SK-N-SH (cell line): ENCODE results near the gene VTN. TPM values are rescaled to one million over a fixed set of nuclear protein-coding genes. Genes with fewer than 3 reads are reported as not detected.
A peak's percentile ranks its signal among the peaks of the same experiment; 100 is the strongest.

Source experiments
- CTCF ChIA-PET: fragments of 300-600, 350-600 bp; formaldehyde crosslinking; extraction: SDS; loops from one replicate; lab custom pipeline; 2021; lab: Yijun Ruan, JAX
- POLR2A ChIA-PET: fragments of 350-600 bp; sonication (Branson Sonifier 250); formaldehyde crosslinking; extraction: SDS; loops from one replicate; lab custom pipeline; 2020; ENCODE audit warnings: antibody characterized with exemption, inconsistent platforms; lab: Yijun Ruan, JAX
- DNase-seq: peaks from one replicate; pipeline ENCODE4 v3.0.0; 2012
- H2AFZ ChIP-seq: fragments of 200-600 bp; sonication (generic); 2 replicates; pipeline ENCODE4 v1.8.1; 2016; ENCODE audit warnings: antibody characterized with exemption, mild to moderate bottlenecking, low read depth
- H3F3A ChIP-seq: fragments of 200-600 bp; sonication (generic); replicated peaks from 2 replicates; pipeline ENCODE3; 2016; ENCODE audit warnings: antibody characterized with exemption, mild to moderate bottlenecking; ENCODE audit not compliant: insufficient read depth
- H3K27ac ChIP-seq, 2 experiments: fragments of 200-500 bp in 1 of 2; fragments of 200-600 bp in 1 of 2; sonication (Bioruptor generic) in 1 of 2; sonication (generic), shearing (Covaris generic) in 1 of 2; 2 replicates each; pipeline versions ENCODE4 v1.5.1 to v1.6.1; 2014 to 2016; ENCODE audit warnings: low read depth in 2 of 2, inconsistent platforms in 1 of 2, low read length in 1 of 2, mild to moderate bottlenecking in 1 of 2, mixed read lengths in 1 of 2
- H3K27me3 ChIP-seq: fragments of 200-600 bp; sonication (generic), shearing (Covaris generic); 2 replicates; pipeline ENCODE4 v1.6.1; 2016; ENCODE audit warnings: mixed run types; ENCODE audit not compliant: insufficient read depth
- H3K36me3 ChIP-seq, 2 experiments: fragments of 200-500 bp in 1 of 2; fragments of 200-600 bp in 1 of 2; sonication (Bioruptor generic) in 1 of 2; sonication (generic) in 1 of 2; replicated peaks in 1 of 2; 2 replicates each; pipeline versions ENCODE3 to v1.5.1; 2014 to 2016; ENCODE audit warnings: low read length in 1 of 2, mild to moderate bottlenecking in 1 of 2; ENCODE audit not compliant: insufficient read depth in 2 of 2, control insufficient read depth in 1 of 2
- H3K4me1 ChIP-seq, 2 experiments: fragments of 200-500 bp in 1 of 2; fragments of 200-600 bp in 1 of 2; sonication (Bioruptor generic) in 1 of 2; sonication (generic), shearing (Covaris generic) in 1 of 2; 2 replicates each; pipeline versions ENCODE4 v1.5.1 to v1.6.1; 2014 to 2016; ENCODE audit warnings: low read depth in 1 of 2, low read length in 1 of 2, mixed run types in 1 of 2; ENCODE audit not compliant: insufficient read depth in 2 of 2, control insufficient read depth in 1 of 2
- H3K4me2 ChIP-seq: fragments of 200-600 bp; sonication (generic), shearing (Covaris generic); 2 replicates; pipeline ENCODE4 v1.6.1; 2017; ENCODE audit warnings: mixed run types
- H3K4me3 ChIP-seq, 2 experiments: fragments of 200-500 bp in 1 of 2; fragments of 200-600 bp in 1 of 2; sonication (Bioruptor generic) in 1 of 2; sonication (generic), shearing (Covaris generic) in 1 of 2; 2 replicates each; pipeline versions ENCODE4 v1.5.1 to v1.8.1; 2014 to 2016; ENCODE audit warnings: low read depth in 2 of 2, inconsistent platforms in 1 of 2, low read length in 1 of 2, mild to moderate bottlenecking in 1 of 2, mixed read lengths in 1 of 2, moderate library complexity in 1 of 2
- H3K79me2 ChIP-seq: fragments of 200-600 bp; sonication (generic); 2 replicates; pipeline ENCODE4 v1.8.1; 2017; ENCODE audit warnings: mild to moderate bottlenecking; ENCODE audit not compliant: insufficient read depth
- H3K9ac ChIP-seq: fragments of 200-600 bp; sonication (generic); 2 replicates; pipeline ENCODE4 v1.6.1; 2017; ENCODE audit warnings: mixed run types
- H3K9me2 ChIP-seq: fragments of 200-600 bp; sonication (generic); 2 replicates; pipeline ENCODE4 v1.6.1; 2017; ENCODE audit warnings: mixed run types
- H3K9me3 ChIP-seq: fragments of 200-600 bp; sonication (generic); 2 replicates; pipeline ENCODE4 v1.6.1; 2017; ENCODE audit warnings: mixed run types, mild to moderate bottlenecking, moderate library complexity
- H4K20me1 ChIP-seq: fragments of 200-600 bp; sonication (generic); 2 replicates; pipeline ENCODE4 v1.6.1; 2017; ENCODE audit warnings: mild to moderate bottlenecking, mixed run types; ENCODE audit not compliant: insufficient read depth
- ELF1 ChIP-seq: IDR thresholded peaks from 2 replicates; pipeline ENCODE4 v1.4.0; 2012
- FOSL2 ChIP-seq: IDR thresholded peaks from 2 replicates; pipeline ENCODE4 v1.4.0; 2012; ENCODE audit warnings: low read depth, mild to moderate bottlenecking, moderate library complexity, borderline replicate concordance
- FOXM1 ChIP-seq: IDR thresholded peaks from 2 replicates; pipeline ENCODE4 v1.4.0; 2012; ENCODE audit warnings: low read depth, mild to moderate bottlenecking
- GATA2 ChIP-seq: sonication (generic); formaldehyde crosslinking; IDR thresholded peaks from 2 replicates; pipeline ENCODE4 v1.5.0; 2020; ENCODE audit warnings: mild to moderate bottlenecking, missing genetic modification reagents
- JUND ChIP-seq: IDR thresholded peaks from 2 replicates; pipeline ENCODE4 v1.4.0; 2012
- MEF2A ChIP-seq: IDR thresholded peaks from 2 replicates; pipeline ENCODE4 v1.4.0; 2012; ENCODE audit warnings: low read depth, borderline replicate concordance
- NFIC ChIP-seq: IDR thresholded peaks from 2 replicates; pipeline ENCODE4 v1.4.0; 2012; ENCODE audit warnings: borderline replicate concordance
- RAD21 ChIP-seq: IDR thresholded peaks from 2 replicates; pipeline ENCODE4 v1.6.1; 2012; ENCODE audit warnings: mild to moderate bottlenecking, low read length
- REST ChIP-seq: IDR thresholded peaks from 2 replicates; pipeline ENCODE4 v1.6.1; 2012; ENCODE audit warnings: mild to moderate bottlenecking, low read depth, low read length, moderate library complexity
- RXRA ChIP-seq: IDR thresholded peaks from 2 replicates; pipeline ENCODE4 v1.4.0; 2012; ENCODE audit warnings: low read depth, mild to moderate bottlenecking, borderline replicate concordance
- SMC3 ChIP-seq: IDR thresholded peaks from 2 replicates; pipeline ENCODE4 v1.6.1; 2012; ENCODE audit warnings: low read depth, low read length, improper control_type of control experiment
- TEAD4 ChIP-seq: IDR thresholded peaks from 2 replicates; pipeline ENCODE4 v1.4.0; 2012; ENCODE audit warnings: mild to moderate bottlenecking, borderline replicate concordance; ENCODE audit not compliant: insufficient read depth
- WGBS: methylation state at CpG from one replicate; pipeline ENCODE4 v1.1.6; 2017; ENCODE audit warnings: low lambda C conversion rate; 5-methylcytosine and 5-hydroxymethylcytosine counted together
- polyA plus RNA-seq, 3 experiments: library from polyadenylated mRNA; depleted of rRNA; stranded (reverse); fragments of >200 nt; gene quantifications; 2 replicates each; pipeline ENCODE4 v1.2.3, GENCODE V29; 2012
- TF ChIP-seq, protein P1 (sequence below): IDR thresholded peaks from 2 replicates; pipeline ENCODE4 v1.4.0; 2012; ENCODE audit warnings: low read depth, borderline replicate concordance
- TF ChIP-seq, protein P2 (sequence below): IDR thresholded peaks from 2 replicates; pipeline ENCODE4 v1.4.0; 2012; ENCODE audit warnings: low read depth
- TF ChIP-seq, protein P3 (sequence below): IDR thresholded peaks from 2 replicates; pipeline ENCODE4; 2012

VTN gene
- polyA plus RNA-seq, 1 of the 3 experiments (the other 2 are of a cell fraction), result 1.2 TPM

- Histone ChIP-seq H3K36me3 (no peaks in the 10 kb centered on the region), H3K4me1 (peaks cover 15 to 28% of the 10 kb centered on the region in 2 experiments), H3K4me3 (no peak overlapping the region; a peak in 2 of 4 replicates), H3K4me2 (peak overlapping the region; percentile 96), H3K27me3 (no peaks in the 10 kb centered on the region), H3K9me2 (no peaks in the 10 kb centered on the region), H2AFZ (0 out of 2 replicates have a peak overlapping the region, but pooled peaks have one; percentile 49), H4K20me1 (peaks cover 28% of the 10 kb centered on the region), H3K27ac (peak overlapping the region; percentile 67 to 85), H3K79me2 (peaks cover 31% of the 10 kb centered on the region), H3F3A (peaks cover 18% of the 10 kb centered on the region), H3K9me3 (no peaks in the 10 kb centered on the region), H3K9ac (peak overlapping the region; percentile 41)
- TF ChIP-seq NFIC (no peak), FOXM1 (no peak), FOSL2 (no peak), RXRA (no peak), JUND (no peak), MEF2A (no peak)
- TF ChIP-seq, protein P1, sequence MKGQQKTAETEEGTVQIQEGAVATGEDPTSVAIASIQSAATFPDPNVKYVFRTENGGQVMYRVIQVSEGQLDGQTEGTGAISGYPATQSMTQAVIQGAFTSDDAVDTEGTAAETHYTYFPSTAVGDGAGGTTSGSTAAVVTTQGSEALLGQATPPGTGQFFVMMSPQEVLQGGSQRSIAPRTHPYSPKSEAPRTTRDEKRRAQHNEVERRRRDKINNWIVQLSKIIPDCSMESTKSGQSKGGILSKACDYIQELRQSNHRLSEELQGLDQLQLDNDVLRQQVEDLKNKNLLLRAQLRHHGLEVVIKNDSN, result no peak
- WGBS, result 100% methylated on average over 1 of the region's 1 CpG
- POLR2A ChIA-PET, result interaction anchor here (0.7 to 4.5 kb wide), 4 partner anchors 10 to 35 kb away, joined by 3 to 34 read pairs (median 8); partner anchors contain the start of genes IFT20, POLDIP2 and TNFAIP1
- DNase-seq, result no peak
- CTCF ChIA-PET, result interaction anchor here (0.9 to 1.8 kb wide), 8 partner anchors 10 to 565 kb away, joined by 3 to 7 read pairs (median 3); partner anchors contain the start of genes IFT20, POLDIP2 and TNFAIP1
Measured at GRCh38 chr17:28370744-28371103, 617 bp upstream of the VTN start.

DNA sequence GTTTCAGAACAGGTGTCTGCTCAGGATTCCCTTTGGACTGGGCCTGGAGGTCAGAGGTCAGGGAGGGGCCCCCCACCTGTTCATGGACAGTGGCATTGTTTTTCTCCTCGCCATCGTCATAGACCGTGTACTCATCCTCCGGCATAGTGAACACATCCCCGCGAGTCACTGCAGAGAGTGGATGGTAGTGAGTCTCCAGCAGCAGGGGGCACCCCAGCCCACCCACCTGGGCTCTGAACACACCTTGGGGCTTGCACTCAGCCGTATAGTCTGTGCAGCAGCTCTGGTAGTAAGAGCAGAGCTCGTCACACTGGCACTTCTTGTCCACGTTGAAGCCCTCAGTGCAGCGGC, 448 bp downstream of the VTN start:
- Histone ChIP-seq H3K9ac (no peak overlapping the region), H3K36me3 (peaks cover 0 to 2% of the 10 kb centered on the region in 2 experiments), H3K27ac (peak overlapping the region in 1 of 2 experiments; percentile 85; a peak in 2 of 4 replicates), H3K9me3 (no peaks in the 10 kb centered on the region), H3K9me2 (no peaks in the 10 kb centered on the region), H3F3A (peaks cover 18% of the 10 kb centered on the region), H3K27me3 (no peaks in the 10 kb centered on the region), H2AFZ (no peak overlapping the region), H3K79me2 (peaks cover 23% of the 10 kb centered on the region), H3K4me1 (peaks cover 15 to 28% of the 10 kb centered on the region in 2 experiments), H4K20me1 (peaks cover 20% of the 10 kb centered on the region), H3K4me3 (no peak overlapping the region), H3K4me2 (no peak overlapping the region)
- CTCF ChIA-PET, result interaction anchor here (1.0 to 1.8 kb wide), 6 partner anchors 11 to 564 kb away, joined by 3 to 7 read pairs (median 4); partner anchors contain the start of genes IFT20, POLDIP2 and TNFAIP1
- no peak for TF ChIP-seq GATA2
- no peak for DNase-seq
- POLR2A ChIA-PET, result interaction anchor here (0.8 to 4.5 kb wide), 3 partner anchors 12 to 36 kb away, joined by 4 to 34 read pairs (median 13); partner anchors contain the start of genes IFT20, POLDIP2 and TNFAIP1
- WGBS, result 86% methylated on average over 9 of the region's 10 CpGs

- H3K4me3 ChIP-seq, result no peak overlapping the region
- H3K27ac ChIP-seq, result no peak overlapping the region; a peak in 1 of 4 replicates
- H2AFZ ChIP-seq, result no peak overlapping the region
- no peak for DNase-seq
- POLR2A ChIA-PET, result interaction anchor here (4.5 kb wide), 1 partner anchor 11 kb away, joined by 34 read pairs; the partner anchor contains the start of gene POLDIP2
- H3K9me2 ChIP-seq, result no peaks in the 10 kb centered on the region
- H3K36me3 ChIP-seq, result peaks cover 0 to 6% of the 10 kb centered on the region in 2 experiments
- no peak overlapping the region for H3K9ac ChIP-seq
- peaks cover 17% of the 10 kb centered on the region for H3K79me2 ChIP-seq
- H4K20me1 ChIP-seq, result peaks cover 14% of the 10 kb centered on the region
- no peaks in the 10 kb centered on the region for H3K9me3 ChIP-seq
- H3K4me2 ChIP-seq, result no peak overlapping the region
- peaks cover 15 to 28% of the 10 kb centered on the region in 2 experiments for H3K4me1 ChIP-seq
- peaks cover 18% of the 10 kb centered on the region for H3F3A ChIP-seq
- CTCF ChIA-PET, result interaction anchor here (1.4 to 1.8 kb wide), 2 partner anchors 11 to 12 kb away, joined by 3 to 7 read pairs; partner anchors contain the start of gene POLDIP2
- 95% methylated on average over 15 of the region's 23 CpGs for WGBS
- no peaks in the 10 kb centered on the region for H3K27me3 ChIP-seq
- TF ChIP-seq TEAD4 (no peak), ELF1 (no peak), JUND (no peak), SMC3 (no peak), RAD21 (no peak), GATA2 (no peak), REST (no peak)
- TF ChIP-seq, protein P2, sequence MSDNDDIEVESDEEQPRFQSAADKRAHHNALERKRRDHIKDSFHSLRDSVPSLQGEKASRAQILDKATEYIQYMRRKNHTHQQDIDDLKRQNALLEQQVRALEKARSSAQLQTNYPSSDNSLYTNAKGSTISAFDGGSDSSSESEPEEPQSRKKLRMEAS, result no peak
- TF ChIP-seq, protein P3, sequence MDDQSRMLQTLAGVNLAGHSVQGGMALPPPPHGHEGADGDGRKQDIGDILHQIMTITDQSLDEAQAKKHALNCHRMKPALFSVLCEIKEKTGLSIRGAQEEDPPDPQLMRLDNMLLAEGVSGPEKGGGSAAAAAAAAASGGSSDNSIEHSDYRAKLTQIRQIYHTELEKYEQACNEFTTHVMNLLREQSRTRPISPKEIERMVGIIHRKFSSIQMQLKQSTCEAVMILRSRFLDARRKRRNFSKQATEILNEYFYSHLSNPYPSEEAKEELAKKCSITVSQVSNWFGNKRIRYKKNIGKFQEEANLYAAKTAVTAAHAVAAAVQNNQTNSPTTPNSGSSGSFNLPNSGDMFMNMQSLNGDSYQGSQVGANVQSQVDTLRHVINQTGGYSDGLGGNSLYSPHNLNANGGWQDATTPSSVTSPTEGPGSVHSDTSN, result no peak
Measured at GRCh38 chr17:28368915-28369683, 1.0 kb downstream of the VTN start.
